OCI-LY3 (cell line): ENCODE data around the gene ZBED1.
"Not testable (repeated sequence)": the region's sequence is repeated elsewhere in the genome, so short reads cannot be mapped to it uniquely, and the experiment has no call there.

ENCODE experiments used
- H2AFZ ChIP-seq: fragments of 200-600, 300-600 bp; shearing (Covaris generic); 2 replicates; pipeline ENCODE4 v1.6.0; 2014; ENCODE audit warnings: antibody characterized with exemption, low read depth, low read length
- H3K27ac ChIP-seq: fragments of 200-600, 300-600 bp; sonication (generic); 2 replicates; pipeline ENCODE4 v1.5.1; 2014; ENCODE audit warnings: mild to moderate bottlenecking, low read length, moderate library complexity, mixed read lengths
- H3K27me3 ChIP-seq: fragments of 200-600, 300-600 bp; sonication (generic); 2 replicates; pipeline ENCODE4 v1.6.1; 2014; ENCODE audit warnings: low read depth, low read length, mixed read lengths
- H3K36me3 ChIP-seq: fragments of 200-600, 300-600 bp; sonication (generic); replicated peaks from 2 replicates; pipeline ENCODE3; 2014; ENCODE audit warnings: low read depth, low read length, mixed read lengths
- H3K4me1 ChIP-seq: fragments of 300-600, 200-600 bp; sonication (generic); 2 replicates; pipeline ENCODE4 v1.6.1; 2014; ENCODE audit warnings: low read length, mixed read lengths
- H3K4me2 ChIP-seq: fragments of 200-600, 300-600 bp; sonication (generic); 2 replicates; pipeline ENCODE4 v1.6.1; 2014; ENCODE audit warnings: low read length, mixed read lengths
- H3K4me3 ChIP-seq: fragments of 300-600, 200-600 bp; sonication (generic); 2 replicates; pipeline ENCODE4 v1.5.1; 2014; ENCODE audit warnings: antibody characterized with exemption, mild to moderate bottlenecking, low read length, moderate library complexity
- H3K79me2 ChIP-seq: fragments of 300-600, 200-600 bp; shearing (Covaris generic); 2 replicates; pipeline ENCODE4 v1.6.1; 2014; ENCODE audit warnings: mild to moderate bottlenecking, low read length, mixed read lengths
- H3K9ac ChIP-seq: fragments of 300-600, 200-600 bp; shearing (Covaris generic); 2 replicates; pipeline ENCODE4 v1.6.0; 2014; ENCODE audit warnings: mild to moderate bottlenecking, low read length, moderate library complexity
- H3K9me3 ChIP-seq: fragments of 200-600, 300-600 bp; shearing (Covaris generic); 2 replicates; pipeline ENCODE4 v1.6.1; 2014; ENCODE audit warnings: low read length, mixed read lengths; ENCODE audit not compliant: insufficient read depth
- H4K20me1 ChIP-seq: fragments of 200-600, 300-600 bp; sonication (generic); 2 replicates; pipeline ENCODE4 v1.6.1; 2016; ENCODE audit warnings: low read length, mixed read lengths; ENCODE audit not compliant: insufficient read depth
- EZH2phosphoT487 ChIP-seq: fragments of 200-600 bp; shearing (Covaris generic); IDR thresholded peaks from 2 replicates; pipeline ENCODE4 v1.6.1; 2018; ENCODE audit warnings: antibody characterized with exemption, mixed run types, low read depth
- TF ChIP-seq, protein P1 (sequence below): fragments of 200-600, 300-600 bp; sonication (generic); IDR thresholded peaks from 2 replicates; pipeline ENCODE4 v1.5.1; 2014; ENCODE audit warnings: antibody characterized with exemption, low read length, low read depth

The ZBED1 gene

DNA sequence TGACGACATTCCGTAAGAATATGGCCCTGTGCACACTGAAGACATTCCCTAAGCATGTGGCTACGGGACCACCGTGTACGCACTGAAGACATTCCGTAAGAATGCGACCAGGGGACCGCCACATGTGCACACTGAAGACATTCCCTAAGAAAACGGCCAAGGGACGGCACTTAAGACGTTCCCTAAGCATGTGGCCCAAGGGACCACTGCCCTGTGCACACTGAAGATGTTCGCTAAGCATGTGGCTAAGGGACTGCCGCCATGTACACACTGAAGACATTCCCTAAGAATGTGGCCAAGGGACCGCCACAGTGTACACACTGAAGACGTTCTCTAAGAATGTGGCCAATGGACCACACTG lies 21.4 kb downstream of the ZBED1 start:
- Histone ChIP-seq H3K4me3 (no peak overlapping the region), H3K36me3 (peaks cover 15% of the 10 kb centered on the region), H4K20me1 (peaks cover 59% of the 10 kb centered on the region), H3K79me2 (peaks cover 83% of the 10 kb centered on the region), H3K27me3 (no peaks in the 10 kb centered on the region), H3K4me2 (no peak overlapping the region), H2AFZ (no peak overlapping the region), H3K9ac (no peak overlapping the region), H3K9me3 (no peaks in the 10 kb centered on the region), H3K27ac (no peak overlapping the region), H3K4me1 (no peaks in the 10 kb centered on the region)
- TF ChIP-seq, protein P1, sequence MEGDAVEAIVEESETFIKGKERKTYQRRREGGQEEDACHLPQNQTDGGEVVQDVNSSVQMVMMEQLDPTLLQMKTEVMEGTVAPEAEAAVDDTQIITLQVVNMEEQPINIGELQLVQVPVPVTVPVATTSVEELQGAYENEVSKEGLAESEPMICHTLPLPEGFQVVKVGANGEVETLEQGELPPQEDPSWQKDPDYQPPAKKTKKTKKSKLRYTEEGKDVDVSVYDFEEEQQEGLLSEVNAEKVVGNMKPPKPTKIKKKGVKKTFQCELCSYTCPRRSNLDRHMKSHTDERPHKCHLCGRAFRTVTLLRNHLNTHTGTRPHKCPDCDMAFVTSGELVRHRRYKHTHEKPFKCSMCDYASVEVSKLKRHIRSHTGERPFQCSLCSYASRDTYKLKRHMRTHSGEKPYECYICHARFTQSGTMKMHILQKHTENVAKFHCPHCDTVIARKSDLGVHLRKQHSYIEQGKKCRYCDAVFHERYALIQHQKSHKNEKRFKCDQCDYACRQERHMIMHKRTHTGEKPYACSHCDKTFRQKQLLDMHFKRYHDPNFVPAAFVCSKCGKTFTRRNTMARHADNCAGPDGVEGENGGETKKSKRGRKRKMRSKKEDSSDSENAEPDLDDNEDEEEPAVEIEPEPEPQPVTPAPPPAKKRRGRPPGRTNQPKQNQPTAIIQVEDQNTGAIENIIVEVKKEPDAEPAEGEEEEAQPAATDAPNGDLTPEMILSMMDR: no peak
- no peak for TF ChIP-seq EZH2phosphoT487

DNA sequence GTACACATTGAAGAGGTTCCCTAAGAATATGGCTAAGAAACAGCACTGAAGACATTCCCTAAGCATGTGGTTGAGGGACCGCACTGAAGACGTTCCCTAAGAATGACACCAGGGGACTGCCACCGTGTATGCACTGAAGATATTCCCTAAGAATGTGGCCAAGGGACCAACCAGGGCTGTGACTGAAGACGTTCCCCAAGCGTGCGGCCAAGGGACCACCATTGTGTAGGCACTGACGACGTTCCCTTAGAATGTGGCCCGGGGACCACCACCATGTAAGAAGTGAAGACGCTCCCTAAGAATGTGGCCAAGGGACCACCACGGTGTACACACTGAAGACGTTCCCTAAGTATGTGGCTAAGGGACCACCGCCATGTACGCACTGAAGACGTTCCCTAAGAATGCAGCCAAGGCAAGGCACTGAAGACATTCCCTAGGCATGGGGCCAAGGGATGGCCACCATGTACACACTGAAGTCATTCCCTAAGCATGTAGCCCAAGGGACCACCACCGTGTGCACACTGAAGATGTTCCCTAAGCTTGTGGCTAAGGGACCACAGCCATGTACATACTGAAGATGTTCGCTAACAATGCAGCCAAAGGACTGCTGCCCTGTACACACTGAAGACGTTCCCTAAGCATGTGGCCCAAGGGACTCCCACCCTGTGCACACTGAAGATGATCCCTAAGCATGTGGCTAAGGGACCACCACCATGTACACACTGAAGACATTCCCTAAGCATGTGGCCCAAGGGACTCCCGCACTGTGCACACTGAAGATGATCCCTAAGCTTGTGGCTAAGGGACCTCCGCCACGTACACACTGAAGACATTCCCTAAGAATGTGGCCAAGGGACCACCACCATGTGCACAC lies 22.0 kb downstream of the ZBED1 start:
- Histone ChIP-seq H2AFZ (no peak overlapping the region), H3K27ac (no peak overlapping the region), H4K20me1 (peaks cover 60% of the 10 kb centered on the region), H3K4me3 (no peak overlapping the region), H3K4me2 (no peak overlapping the region), H3K9me3 (no peaks in the 10 kb centered on the region), H3K4me1 (no peaks in the 10 kb centered on the region), H3K27me3 (no peaks in the 10 kb centered on the region), H3K9ac (no peak overlapping the region), H3K79me2 (peaks cover 83% of the 10 kb centered on the region), H3K36me3 (peaks cover 12% of the 10 kb centered on the region)
- TF ChIP-seq, protein P1: no peak
- TF ChIP-seq EZH2phosphoT487: no peak

DNA sequence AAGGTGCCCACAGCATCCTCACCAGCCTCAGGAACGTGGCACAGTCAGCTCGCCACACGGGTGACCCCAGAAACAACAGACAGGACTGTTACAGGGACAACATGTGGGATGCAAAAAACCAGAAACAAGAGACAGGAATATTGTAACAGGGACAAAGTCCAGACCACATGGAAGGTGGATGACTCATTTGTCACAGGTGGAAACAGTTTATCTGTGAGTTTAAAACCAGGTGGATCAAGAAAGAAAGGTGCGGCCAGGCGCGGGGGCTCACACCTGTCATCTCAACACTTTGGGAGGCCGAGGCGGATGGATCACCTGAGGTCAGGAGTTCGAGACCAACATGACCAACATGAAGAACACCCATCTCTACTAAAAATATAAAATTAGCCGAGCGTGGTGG lies 23.5 kb downstream of the ZBED1 start:
- Histone ChIP-seq H4K20me1 (peaks cover 60% of the 10 kb centered on the region), H3K36me3 (peaks cover 12% of the 10 kb centered on the region), H3K79me2 (peaks cover 88% of the 10 kb centered on the region)
- H3K4me3 ChIP-seq, H3K4me2 ChIP-seq, H3K27me3 ChIP-seq, H3K4me1 ChIP-seq, H3K9ac ChIP-seq, H3K27ac ChIP-seq, H3K9me3 ChIP-seq, H2AFZ ChIP-seq: not testable (repeated sequence)

DNA sequence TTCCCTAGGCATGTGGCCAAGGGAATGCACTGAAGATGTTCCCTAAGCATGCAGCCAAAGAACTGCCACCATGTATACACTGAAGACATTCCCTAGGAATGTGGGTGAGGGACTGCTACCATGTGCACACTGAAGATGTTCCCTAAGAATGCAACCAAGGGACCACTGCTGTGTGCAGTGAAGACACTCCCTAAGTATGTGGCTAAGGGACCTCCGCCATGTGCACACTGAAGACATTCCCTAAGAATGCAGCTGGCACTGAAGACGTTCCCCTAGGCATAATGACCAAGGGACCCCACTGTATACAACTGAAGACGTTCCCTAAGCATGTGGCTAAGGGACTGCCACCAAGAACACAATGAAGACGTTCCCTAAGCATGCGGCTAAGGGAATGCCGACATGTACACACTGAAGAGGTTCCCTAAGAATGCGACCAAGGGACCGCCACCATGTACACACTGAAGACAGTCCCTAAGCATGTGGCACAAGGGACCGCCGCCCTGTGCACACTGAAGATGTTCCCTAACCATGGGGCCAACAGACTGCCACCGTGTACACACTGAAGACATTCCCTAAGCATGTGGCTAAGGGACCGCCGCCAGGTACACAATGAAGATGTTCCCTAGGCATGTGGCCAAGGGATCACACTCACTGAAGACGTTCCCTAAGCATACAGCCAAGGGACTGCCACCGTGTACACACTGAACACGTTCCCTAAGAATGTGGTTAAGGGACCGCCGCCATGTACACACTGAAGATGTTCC lies 25.6 kb downstream of the ZBED1 start:
- Histone ChIP-seq H3K4me1 (no peaks in the 10 kb centered on the region), H3K36me3 (peaks cover 18% of the 10 kb centered on the region), H3K27me3 (no peaks in the 10 kb centered on the region), H2AFZ (no peak overlapping the region), H3K9ac (no peak overlapping the region), H3K4me3 (no peak overlapping the region), H3K79me2 (peaks cover 92% of the 10 kb centered on the region), H4K20me1 (peaks cover 71% of the 10 kb centered on the region), H3K4me2 (no peak overlapping the region), H3K9me3 (no peaks in the 10 kb centered on the region), H3K27ac (no peak overlapping the region)
- TF ChIP-seq, protein P1: no peak
- no peak for TF ChIP-seq EZH2phosphoT487
